Central memory CD8-positive, alpha-beta T cell (primary cell): ENCODE data around the gene KDM4B.

Experiments used
- ATAC-seq: fragments of 150-1000 bp; cut with Tn5 transposase; replicated peaks from 2 replicates; pipeline ENCODE4 v1.10.0; 2022; ENCODE audit warnings: mild to moderate bottlenecking, moderate FRiP score, moderate number of reproducible peaks; ENCODE audit not compliant: poor library complexity, severe bottlenecking; ENCODE audit errors: extremely low read depth
- DNase-seq, 2 donors: peaks; one replicate each; pipeline ENCODE4 v3.0.0; 2021; ENCODE audit warnings: low spot score in 2 of 2
- H3K27ac Mint-ChIP-seq: one replicate; pipeline ENCODE4 v1.8.0; 2022; ENCODE audit warnings: low read depth, mild to moderate bottlenecking, moderate library complexity, mixed read lengths
- H3K27me3 Mint-ChIP-seq: one replicate; pipeline ENCODE4 v1.8.0; 2022; ENCODE audit warnings: mixed read lengths
- H3K36me3 Mint-ChIP-seq: one replicate; pipeline ENCODE4 v1.8.0; 2022; ENCODE audit warnings: mild to moderate bottlenecking, moderate library complexity, mixed read lengths; ENCODE audit not compliant: insufficient read depth
- H3K4me1 Mint-ChIP-seq: one replicate; pipeline ENCODE4 v1.8.0; 2022; ENCODE audit warnings: mixed read lengths
- H3K4me3 Mint-ChIP-seq: one replicate; pipeline ENCODE4 v1.8.0; 2022; ENCODE audit warnings: mild to moderate bottlenecking, moderate library complexity, mixed read lengths
- H3K9me3 Mint-ChIP-seq: one replicate; pipeline ENCODE4 v1.8.0; 2022; ENCODE audit warnings: mixed read lengths

Gene KDM4B

DNA sequence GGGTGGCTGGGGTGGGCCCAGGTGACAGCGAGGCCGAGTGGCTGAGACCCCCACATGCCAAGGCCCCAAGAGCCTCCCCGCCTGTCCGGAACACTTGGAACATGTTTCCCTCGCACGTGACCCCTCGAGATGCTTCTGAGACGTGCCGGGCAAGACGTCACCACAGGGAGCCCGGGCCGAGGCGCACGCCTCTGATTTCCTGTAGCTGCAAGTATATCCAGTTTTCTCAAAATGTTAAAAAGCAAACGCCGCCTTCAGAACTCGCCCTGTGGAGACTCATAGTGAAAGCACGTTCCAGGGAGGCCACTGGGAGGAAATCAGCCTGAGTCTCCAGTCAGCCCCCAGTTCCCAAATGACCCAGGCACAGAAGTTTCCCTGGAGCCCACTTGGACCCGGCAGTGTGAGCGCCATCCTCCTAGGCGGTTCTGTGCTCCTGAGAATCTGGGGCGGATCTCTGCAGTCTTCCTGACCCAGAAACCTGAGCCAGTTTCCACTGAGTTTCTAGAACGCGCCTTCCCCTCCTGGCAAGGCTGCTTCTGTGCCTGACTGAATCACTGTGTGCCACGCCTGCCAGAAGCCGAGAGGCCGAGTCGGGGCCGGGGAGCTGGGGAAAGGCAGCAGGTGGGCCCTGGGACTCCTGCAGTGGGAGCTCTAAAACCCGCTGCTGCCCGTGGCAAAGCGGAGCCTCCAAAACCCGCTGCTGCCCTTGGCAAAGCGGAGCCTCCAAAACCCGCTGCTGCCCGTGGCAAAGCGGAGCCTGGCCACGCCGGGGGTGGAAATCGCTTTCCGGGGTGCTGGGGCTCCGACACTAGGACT is 179.3 kb downstream of the KDM4B start:
- H3K4me1 Mint-ChIP-seq: no peaks in the 10 kb centered on the region
- H3K9me3 Mint-ChIP-seq: no peaks in the 10 kb centered on the region
- no peak for DNase-seq
- no peak for ATAC-seq
- no peaks in the 10 kb centered on the region for H3K27me3 Mint-ChIP-seq
- H3K27ac Mint-ChIP-seq: no peak overlapping the region
- no peak overlapping the region for H3K4me3 Mint-ChIP-seq
- H3K36me3 Mint-ChIP-seq: peaks cover 19% of the 10 kb centered on the region

DNA sequence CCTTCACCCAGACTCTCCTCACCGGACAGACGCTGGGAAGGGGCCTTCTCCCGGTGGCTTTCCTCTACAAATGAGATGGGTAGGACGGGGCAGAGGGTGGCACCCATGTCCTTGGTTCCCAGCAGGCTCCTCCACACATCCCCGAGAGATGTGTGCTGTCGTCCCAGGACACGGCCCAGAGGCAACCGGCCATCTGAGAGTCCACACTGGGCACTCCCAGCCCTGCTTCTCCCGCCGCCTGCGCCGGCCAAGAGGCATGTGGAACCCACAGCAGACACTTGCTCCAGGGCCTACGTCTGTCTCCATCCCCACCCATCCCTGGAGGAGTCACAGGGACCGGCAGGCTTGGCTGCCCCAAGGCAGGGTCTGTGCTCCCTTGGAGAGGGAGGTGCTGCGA is 179.9 kb downstream of the KDM4B start:
- peaks cover 20% of the 10 kb centered on the region for H3K36me3 Mint-ChIP-seq
- H3K27ac Mint-ChIP-seq: no peak overlapping the region

GRCh38 chr19:5149508-5149907 is 180.6 kb downstream of the KDM4B start:
- H3K4me1 Mint-ChIP-seq: no peaks in the 10 kb centered on the region
- DNase-seq (no peak), ATAC-seq (no peak)
- no peaks in the 10 kb centered on the region for H3K9me3 Mint-ChIP-seq
- no peak overlapping the region for H3K27ac Mint-ChIP-seq
- H3K27me3 Mint-ChIP-seq: no peaks in the 10 kb centered on the region
- no peak overlapping the region for H3K4me3 Mint-ChIP-seq
- peaks cover 19% of the 10 kb centered on the region for H3K36me3 Mint-ChIP-seq

More for the DNA sequence above, 179.9 kb downstream of the KDM4B start:
- H3K27me3 Mint-ChIP-seq: no peaks in the 10 kb centered on the region
- ATAC-seq (no peak), DNase-seq (no peak)
- no peaks in the 10 kb centered on the region for H3K9me3 Mint-ChIP-seq
- no peak overlapping the region for H3K4me3 Mint-ChIP-seq
- no peaks in the 10 kb centered on the region for H3K4me1 Mint-ChIP-seq

DNA sequence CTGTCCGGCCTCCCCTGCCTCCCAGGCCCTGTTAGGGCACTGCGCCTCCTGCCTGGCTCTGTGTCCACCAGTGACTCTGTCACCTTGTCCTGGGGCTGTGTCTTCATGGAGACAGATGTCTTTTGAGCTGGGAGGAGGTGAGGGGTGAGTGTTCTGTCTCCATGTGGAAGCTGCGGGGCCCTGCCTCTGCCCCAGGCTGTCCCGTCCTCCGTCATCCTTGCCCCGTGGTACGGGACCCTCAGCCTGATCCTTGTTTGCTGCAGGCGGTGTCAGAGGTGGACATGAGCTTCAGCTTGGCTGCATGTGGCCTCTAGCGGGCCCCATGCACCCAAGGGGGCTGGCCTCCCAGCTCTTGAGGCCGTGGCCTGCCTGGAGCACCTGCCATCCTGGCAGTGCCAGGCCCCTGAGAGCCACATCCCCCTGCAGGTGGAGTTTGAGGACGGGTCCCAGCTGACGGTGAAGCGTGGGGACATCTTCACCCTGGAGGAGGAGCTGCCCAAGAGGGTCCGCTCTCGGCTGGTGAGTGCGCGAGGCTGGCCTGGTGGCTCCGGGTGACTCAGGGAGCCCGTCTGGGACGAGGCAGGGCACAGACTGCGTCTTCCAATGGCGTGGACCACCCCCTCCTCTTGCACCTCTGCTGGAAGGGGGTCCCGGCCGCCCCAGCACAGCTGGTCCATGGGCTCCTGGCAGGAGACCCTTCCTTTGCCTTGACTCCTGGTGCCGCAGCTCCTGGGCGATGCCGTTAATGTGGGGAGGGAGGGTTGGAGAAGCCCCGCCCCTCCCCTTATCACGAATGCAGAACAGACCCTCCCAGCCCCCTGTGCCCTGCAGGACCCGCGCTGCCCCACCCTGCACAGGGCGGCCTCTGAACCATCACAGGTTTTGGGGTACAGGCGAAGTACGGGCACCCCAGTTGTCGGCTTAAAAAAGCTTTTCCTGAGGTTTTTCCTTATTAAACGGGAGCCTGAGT is 181.3 kb downstream of the KDM4B start:
- Mint-ChIP-seq H3K27me3 (no peaks in the 10 kb centered on the region), H3K27ac (no peak overlapping the region), H3K9me3 (no peaks in the 10 kb centered on the region), H3K36me3 (peaks cover 19% of the 10 kb centered on the region), H3K4me3 (no peak overlapping the region), H3K4me1 (no peaks in the 10 kb centered on the region)
- no peak for DNase-seq
- no peak for ATAC-seq

GRCh38 chr19:5150902-5151741 is 182.2 kb downstream of the KDM4B start:
- H3K27me3 Mint-ChIP-seq: no peaks in the 10 kb centered on the region

GRCh38 chr19:5152013-5152763 is 183.3 kb downstream of the KDM4B start:
- no peaks in the 10 kb centered on the region for H3K4me1 Mint-ChIP-seq
- H3K4me3 Mint-ChIP-seq: no peak overlapping the region
- DNase-seq (no peak), ATAC-seq (no peak)
- peaks cover 10% of the 10 kb centered on the region for H3K36me3 Mint-ChIP-seq
- H3K27me3 Mint-ChIP-seq: no peaks in the 10 kb centered on the region
- no peak overlapping the region for H3K27ac Mint-ChIP-seq
- H3K9me3 Mint-ChIP-seq: no peaks in the 10 kb centered on the region

More at GRCh38 chr19:5150902-5151741, 182.2 kb downstream of the KDM4B start:
- no peak overlapping the region for H3K27ac Mint-ChIP-seq
- H3K9me3 Mint-ChIP-seq: no peaks in the 10 kb centered on the region
- ATAC-seq (no peak), DNase-seq (no peak)
- no peak overlapping the region for H3K4me3 Mint-ChIP-seq
- H3K4me1 Mint-ChIP-seq: no peaks in the 10 kb centered on the region
- peaks cover 15% of the 10 kb centered on the region for H3K36me3 Mint-ChIP-seq

DNA sequence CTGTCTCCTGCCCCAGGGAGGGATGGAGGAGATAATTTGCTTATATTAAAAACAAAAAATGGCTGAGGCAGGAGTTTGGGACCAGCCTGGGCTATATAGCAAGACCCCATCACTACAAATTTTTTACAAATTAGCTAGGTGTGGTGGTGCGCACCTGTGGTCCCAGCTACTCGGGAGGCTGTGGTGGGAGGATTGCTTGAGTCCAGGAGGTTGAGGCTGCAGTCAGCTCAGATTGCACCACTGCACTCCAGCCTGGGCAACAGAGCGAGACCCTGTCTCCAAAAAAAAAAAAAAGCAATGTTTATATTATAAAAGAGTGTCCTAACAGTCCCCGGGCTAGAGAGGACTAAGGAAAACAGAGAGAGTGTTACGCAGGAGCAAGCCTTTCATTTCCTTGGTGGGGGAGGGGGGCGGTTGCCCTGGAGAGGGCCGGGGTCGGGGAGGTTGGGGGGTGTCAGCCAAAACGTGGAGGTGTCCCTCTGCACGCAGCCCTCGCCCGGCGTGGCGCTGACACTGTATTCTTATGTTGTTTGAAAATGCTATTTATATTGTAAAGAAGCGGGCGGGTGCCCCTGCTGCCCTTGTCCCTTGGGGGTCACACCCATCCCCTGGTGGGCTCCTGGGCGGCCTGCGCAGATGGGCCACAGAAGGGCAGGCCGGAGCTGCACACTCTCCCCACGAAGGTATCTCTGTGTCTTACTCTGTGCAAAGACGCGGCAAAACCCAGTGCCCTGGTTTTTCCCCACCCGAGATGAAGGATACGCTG is 184.0 kb downstream of the KDM4B start:
- no peaks in the 10 kb centered on the region for H3K27me3 Mint-ChIP-seq
- H3K9me3 Mint-ChIP-seq: no peaks in the 10 kb centered on the region
- no peak for ATAC-seq
- H3K4me3 Mint-ChIP-seq: no peak overlapping the region
- peaks cover 8% of the 10 kb centered on the region for H3K36me3 Mint-ChIP-seq
- H3K4me1 Mint-ChIP-seq: no peaks in the 10 kb centered on the region
- no peak overlapping the region for H3K27ac Mint-ChIP-seq
- DNase-seq: no peak

- no peak overlapping the region for H3K4me3 Mint-ChIP-seq
- no peaks in the 10 kb centered on the region for H3K9me3 Mint-ChIP-seq
- H3K4me1 Mint-ChIP-seq: no peaks in the 10 kb centered on the region
- ATAC-seq (no peak), DNase-seq (no peak)
- H3K27me3 Mint-ChIP-seq: no peaks in the 10 kb centered on the region
- peaks cover 7% of the 10 kb centered on the region for H3K36me3 Mint-ChIP-seq
- H3K27ac Mint-ChIP-seq: no peak overlapping the region
Observed at GRCh38 chr19:5153601-5154128, 184.8 kb downstream of the KDM4B start.

DNA sequence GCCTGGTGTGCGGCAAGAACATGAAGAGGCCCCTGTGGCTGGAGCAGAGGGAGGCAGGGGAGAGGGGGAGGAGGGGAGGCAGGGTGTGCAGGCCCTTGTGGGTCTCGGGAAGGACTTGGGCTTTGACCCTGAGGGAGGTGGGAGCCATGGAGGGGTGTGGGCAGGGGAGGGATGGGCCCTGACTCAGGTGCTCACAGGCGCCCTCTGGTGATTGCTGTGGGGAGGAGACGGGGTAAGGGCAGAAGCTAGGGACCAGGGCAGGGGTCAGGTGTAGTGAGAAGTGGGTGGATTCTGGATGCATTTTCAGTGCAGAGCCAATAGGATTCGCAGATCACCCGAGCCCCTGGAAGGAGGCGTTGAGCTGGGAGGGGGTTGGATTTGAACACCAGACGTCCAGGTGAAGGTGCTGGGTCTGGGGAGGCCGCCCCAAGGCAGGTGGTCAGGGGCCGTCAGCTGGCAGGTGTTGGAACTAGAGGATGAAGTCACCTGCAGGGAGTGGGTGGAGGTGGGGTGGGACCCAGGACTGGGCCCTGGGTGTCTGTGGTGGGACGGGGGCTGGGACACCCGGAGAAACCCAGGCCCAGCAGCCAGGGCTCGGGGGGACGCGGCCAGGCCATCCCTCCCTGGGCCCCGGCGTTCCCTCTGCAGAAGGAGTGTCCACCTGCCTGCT is 185.4 kb downstream of the KDM4B start:
- DNase-seq (no peak), ATAC-seq (no peak)
- no peaks in the 10 kb centered on the region for H3K9me3 Mint-ChIP-seq
- H3K4me1 Mint-ChIP-seq: no peaks in the 10 kb centered on the region
- H3K27me3 Mint-ChIP-seq: no peaks in the 10 kb centered on the region
- H3K27ac Mint-ChIP-seq: no peak overlapping the region
- H3K36me3 Mint-ChIP-seq: peaks cover 7% of the 10 kb centered on the region
- no peak overlapping the region for H3K4me3 Mint-ChIP-seq

GRCh38 chr19:5154799-5155426 is 186.0 kb downstream of the KDM4B start:
- H3K27ac Mint-ChIP-seq: no peak overlapping the region
- no peaks in the 10 kb centered on the region for H3K4me1 Mint-ChIP-seq
- ATAC-seq (no peak), DNase-seq (no peak)
- H3K4me3 Mint-ChIP-seq: no peak overlapping the region
- H3K27me3 Mint-ChIP-seq: no peaks in the 10 kb centered on the region
- peaks cover 5% of the 10 kb centered on the region for H3K36me3 Mint-ChIP-seq
- no peaks in the 10 kb centered on the region for H3K9me3 Mint-ChIP-seq
